IPS DF 6.9 (cell line): ENCODE data around the gene TATDN2.

ENCODE experiments used
- DNase-seq: peaks from one replicate; pipeline ENCODE4 v3.0.0-alpha.2; 2013; ENCODE audit warnings: low read depth, low spot score
- H3K27ac ChIP-seq: one replicate; pipeline ENCODE4 v1.5.1; 2013; ENCODE audit warnings: low read length, control low read depth
- H3K27me3 ChIP-seq: 2 replicates; pipeline ENCODE4 v1.6.1; 2013; ENCODE audit warnings: mild to moderate bottlenecking, low read length; ENCODE audit not compliant: control insufficient read depth, insufficient read depth
- H3K36me3 ChIP-seq: 2 replicates; pipeline ENCODE4 v1.6.1; 2013; ENCODE audit warnings: low read length; ENCODE audit not compliant: control insufficient read depth, insufficient read depth
- H3K4me1 ChIP-seq: 2 replicates; pipeline ENCODE4 v1.6.1; 2013; ENCODE audit warnings: low read length; ENCODE audit not compliant: control insufficient read depth, insufficient read depth
- H3K4me3 ChIP-seq: 2 replicates; pipeline ENCODE4 v1.5.1; 2013; ENCODE audit warnings: mild to moderate bottlenecking, low read length
- H3K9me3 ChIP-seq: 2 replicates; pipeline ENCODE4 v1.6.1; 2013; ENCODE audit warnings: low read length, inconsistent platforms; ENCODE audit not compliant: control insufficient read depth, insufficient read depth
- WGBS: extraction: QIAGEN DNeasy Blood & Tissue Kit; methylation state at CpG from one replicate; pipeline ENCODE4 v1.1.7; 2013; ENCODE audit warnings: mixed read lengths, missing lambda C conversion rate; ENCODE audit not compliant: insufficient read length, insufficient coverage; 5-methylcytosine and 5-hydroxymethylcytosine counted together

The TATDN2 gene

GRCh38 chr3:10303785-10304184 lies 55.5 kb downstream of the TATDN2 start:
- no CpG with 5 or more reads among the region's 8 CpGs for WGBS

GRCh38 chr3:10304905-10305304 lies 56.6 kb downstream of the TATDN2 start:
- H3K4me1 ChIP-seq: no peaks in the 10 kb centered on the region
- no peaks in the 10 kb centered on the region for H3K27me3 ChIP-seq
- WGBS: no CpG with 5 or more reads among the region's 8 CpGs
- H3K36me3 ChIP-seq: peaks cover 22% of the 10 kb centered on the region; the same call in 1 of the 2 replicates
- no peak overlapping the region for H3K4me3 ChIP-seq
- no peaks in the 10 kb centered on the region for H3K9me3 ChIP-seq
- no peak overlapping the region for H3K27ac ChIP-seq
- no peak for DNase-seq

More at GRCh38 chr3:10303785-10304184, 55.5 kb downstream of the TATDN2 start:
- Histone ChIP-seq H3K36me3 (peaks cover 22% of the 10 kb centered on the region; the same call in 1 of the 2 replicates), H3K4me1 (no peaks in the 10 kb centered on the region), H3K4me3 (no peak overlapping the region), H3K9me3 (no peaks in the 10 kb centered on the region), H3K27me3 (no peaks in the 10 kb centered on the region), H3K27ac (no peak overlapping the region)
- no peak for DNase-seq

GRCh38 chr3:10305331-10305902 lies 57.2 kb downstream of the TATDN2 start:
- DNase-seq: no peak
- Histone ChIP-seq H3K9me3 (no peaks in the 10 kb centered on the region), H3K4me3 (no peak overlapping the region), H3K36me3 (peaks cover 22% of the 10 kb centered on the region; the same call in 1 of the 2 replicates), H3K4me1 (no peaks in the 10 kb centered on the region), H3K27me3 (no peaks in the 10 kb centered on the region), H3K27ac (no peak overlapping the region)
- WGBS: no CpG with 5 or more reads among the region's 4 CpGs

GRCh38 chr3:10306156-10306555 lies 57.9 kb downstream of the TATDN2 start:
- H3K27ac ChIP-seq: no peak overlapping the region
- H3K4me1 ChIP-seq: no peaks in the 10 kb centered on the region
- no CpG with 5 or more reads among the region's 3 CpGs for WGBS
- peaks cover 24% of the 10 kb centered on the region; the same call in 1 of the 2 replicates for H3K36me3 ChIP-seq
- H3K4me3 ChIP-seq: no peak overlapping the region
- DNase-seq: no peak
- no peaks in the 10 kb centered on the region for H3K27me3 ChIP-seq
- H3K9me3 ChIP-seq: no peaks in the 10 kb centered on the region

GRCh38 chr3:10308678-10309077 lies 60.4 kb downstream of the TATDN2 start:
- H3K4me3 ChIP-seq: no peak overlapping the region
- H3K9me3 ChIP-seq: no peaks in the 10 kb centered on the region
- no peaks in the 10 kb centered on the region for H3K4me1 ChIP-seq
- DNase-seq: no peak
- peaks cover 34% of the 10 kb centered on the region for H3K36me3 ChIP-seq
- no peak overlapping the region for H3K27ac ChIP-seq
- WGBS: no CpG with 5 or more reads among the region's 7 CpGs
- no peaks in the 10 kb centered on the region for H3K27me3 ChIP-seq

GRCh38 chr3:10309736-10310135 lies 61.5 kb downstream of the TATDN2 start:
- no peak overlapping the region for H3K27ac ChIP-seq
- H3K4me3 ChIP-seq: no peak overlapping the region
- no peaks in the 10 kb centered on the region for H3K4me1 ChIP-seq
- no peaks in the 10 kb centered on the region for H3K9me3 ChIP-seq
- no peaks in the 10 kb centered on the region for H3K27me3 ChIP-seq
- DNase-seq: no peak
- WGBS: no CpG with 5 or more reads among the region's 4 CpGs
- H3K36me3 ChIP-seq: peaks cover 36% of the 10 kb centered on the region

- no peaks in the 10 kb centered on the region for H3K4me1 ChIP-seq
- no peak overlapping the region for H3K27ac ChIP-seq
- H3K4me3 ChIP-seq: no peak overlapping the region
- H3K9me3 ChIP-seq: no peaks in the 10 kb centered on the region
- no CpG with 5 or more reads among the region's 2 CpGs for WGBS
- H3K36me3 ChIP-seq: peaks cover 36% of the 10 kb centered on the region
- DNase-seq: no peak
- H3K27me3 ChIP-seq: no peaks in the 10 kb centered on the region
These were observed 62.3 kb downstream of the TATDN2 start for GRCh38 chr3:10310578-10310977.

- peaks cover 42% of the 10 kb centered on the region for H3K36me3 ChIP-seq
- DNase-seq: no peak
- H3K9me3 ChIP-seq: no peaks in the 10 kb centered on the region
- H3K4me1 ChIP-seq: no peaks in the 10 kb centered on the region
- no CpG with 5 or more reads among the region's 13 CpGs for WGBS
- H3K27me3 ChIP-seq: no peaks in the 10 kb centered on the region
- no peak overlapping the region for H3K4me3 ChIP-seq
- H3K27ac ChIP-seq: no peak overlapping the region
These were observed 63.5 kb downstream of the TATDN2 start for GRCh38 chr3:10311710-10312109.

- no peak overlapping the region for H3K27ac ChIP-seq
- H3K4me3 ChIP-seq: no peak overlapping the region
- no peaks in the 10 kb centered on the region for H3K4me1 ChIP-seq
- no peaks in the 10 kb centered on the region for H3K27me3 ChIP-seq
- H3K36me3 ChIP-seq: peaks cover 42% of the 10 kb centered on the region
- no peaks in the 10 kb centered on the region for H3K9me3 ChIP-seq
- DNase-seq: no peak
- WGBS: no CpG with 5 or more reads among the region's 10 CpGs
These were observed 64.1 kb downstream of the TATDN2 start for GRCh38 chr3:10312391-10312790.

GRCh38 chr3:10312861-10313260 lies 64.6 kb downstream of the TATDN2 start:
- WGBS: no CpG with 5 or more reads among the region's 3 CpGs
- Histone ChIP-seq H3K27me3 (no peaks in the 10 kb centered on the region), H3K27ac (no peak overlapping the region), H3K9me3 (no peaks in the 10 kb centered on the region), H3K4me1 (no peaks in the 10 kb centered on the region), H3K4me3 (no peak overlapping the region), H3K36me3 (peaks cover 45% of the 10 kb centered on the region)
- no peak for DNase-seq

GRCh38 chr3:10315101-10315500 lies 66.8 kb downstream of the TATDN2 start:
- WGBS: no CpG with 5 or more reads among the region's 14 CpGs
- no peak for DNase-seq
- Histone ChIP-seq H3K27ac (no peak overlapping the region), H3K27me3 (no peaks in the 10 kb centered on the region), H3K4me1 (no peaks in the 10 kb centered on the region), H3K36me3 (peaks cover 52% of the 10 kb centered on the region), H3K4me3 (no peak overlapping the region), H3K9me3 (no peaks in the 10 kb centered on the region)
